ENCODE data around the gene TRAF3IP3. TPM values are rescaled to one million over a fixed set of nuclear protein-coding genes. Genes with fewer than 3 reads are reported as not detected.

The TRAF3IP3 gene
- total and polyA plus RNA-seq, 2 donors (not counting 1 experiment from before 2014, with no cell fraction given): not detected

- Histone ChIP-seq H3K4me2 (ENCODE audit: extremely low read depth, insufficient read depth, low read length) (no peak overlapping the region), H3K9ac (ENCODE audit: insufficient read depth, low read length) (no peak overlapping the region), H2AFZ (ENCODE audit: low read length) (no peak overlapping the region), H3K79me2 (ENCODE audit: control insufficient read depth, insufficient read depth, low read length) (no peaks in the 10 kb centered on the region), H3K9me3 (ENCODE audit: control insufficient read depth, insufficient read depth, low read depth, low read length) (no peaks in the 10 kb centered on the region), H3K4me1 (ENCODE audit: control insufficient read depth, extremely low read depth, insufficient read depth, low read length) (peaks cover 17% of the 10 kb centered on the region), H3K27ac (ENCODE audit: insufficient read depth, low read length) (no peak overlapping the region), H3K4me3 (replicated peaks in 1 of 4; ENCODE audit: control extremely low read depth in 1 of 4, insufficient read depth in 1 of 4, low read depth in 3 of 4, low read length in 4 of 4) (no peak overlapping the region), H3K27me3 (ENCODE audit: control insufficient read depth, insufficient read depth, low read length) (no peaks in the 10 kb centered on the region), H3K36me3 (ENCODE audit: control insufficient read depth, insufficient read depth, low read length) (no peaks in the 10 kb centered on the region), H4K20me1 (ENCODE audit: control insufficient read depth, extremely low read depth, insufficient read depth, low read length) (no peaks in the 10 kb centered on the region)
- no peak for TF ChIP-seq EZH2 (IDR thresholded peaks at IDR 0.05; ENCODE audit: low read length, missing control alignments)
- TF ChIP-seq, protein P1, sequence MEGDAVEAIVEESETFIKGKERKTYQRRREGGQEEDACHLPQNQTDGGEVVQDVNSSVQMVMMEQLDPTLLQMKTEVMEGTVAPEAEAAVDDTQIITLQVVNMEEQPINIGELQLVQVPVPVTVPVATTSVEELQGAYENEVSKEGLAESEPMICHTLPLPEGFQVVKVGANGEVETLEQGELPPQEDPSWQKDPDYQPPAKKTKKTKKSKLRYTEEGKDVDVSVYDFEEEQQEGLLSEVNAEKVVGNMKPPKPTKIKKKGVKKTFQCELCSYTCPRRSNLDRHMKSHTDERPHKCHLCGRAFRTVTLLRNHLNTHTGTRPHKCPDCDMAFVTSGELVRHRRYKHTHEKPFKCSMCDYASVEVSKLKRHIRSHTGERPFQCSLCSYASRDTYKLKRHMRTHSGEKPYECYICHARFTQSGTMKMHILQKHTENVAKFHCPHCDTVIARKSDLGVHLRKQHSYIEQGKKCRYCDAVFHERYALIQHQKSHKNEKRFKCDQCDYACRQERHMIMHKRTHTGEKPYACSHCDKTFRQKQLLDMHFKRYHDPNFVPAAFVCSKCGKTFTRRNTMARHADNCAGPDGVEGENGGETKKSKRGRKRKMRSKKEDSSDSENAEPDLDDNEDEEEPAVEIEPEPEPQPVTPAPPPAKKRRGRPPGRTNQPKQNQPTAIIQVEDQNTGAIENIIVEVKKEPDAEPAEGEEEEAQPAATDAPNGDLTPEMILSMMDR (conservative IDR thresholded peaks at IDR 0.05 in 1 of 2, IDR thresholded peaks at IDR 0.05 in 1 of 2; ENCODE audit: low read depth in 1 of 2, low read length in 2 of 2): no peak
- DNase-seq (ENCODE audit: low read depth in 2 of 2): no peak
These were observed 10.2 kb downstream of the TRAF3IP3 start for GRCh38 chr1:209766051-209766450.

- no peaks in the 10 kb centered on the region for H3K27me3 ChIP-seq (ENCODE audit: control insufficient read depth, insufficient read depth, low read length)
- H2AFZ ChIP-seq (ENCODE audit: low read length): no peak overlapping the region
- H3K36me3 ChIP-seq (ENCODE audit: control insufficient read depth, insufficient read depth, low read length): no peaks in the 10 kb centered on the region
- peaks cover 17% of the 10 kb centered on the region for H3K4me1 ChIP-seq (ENCODE audit: control insufficient read depth, extremely low read depth, insufficient read depth, low read length)
- DNase-seq (ENCODE audit: low read depth in 2 of 2): no peak
- no peaks in the 10 kb centered on the region for H3K9me3 ChIP-seq (ENCODE audit: control insufficient read depth, insufficient read depth, low read depth, low read length)
- no peak overlapping the region for H3K4me2 ChIP-seq (ENCODE audit: extremely low read depth, insufficient read depth, low read length)
- H4K20me1 ChIP-seq (ENCODE audit: control insufficient read depth, extremely low read depth, insufficient read depth, low read length): no peaks in the 10 kb centered on the region
- no peak for TF ChIP-seq EZH2 (IDR thresholded peaks at IDR 0.05; ENCODE audit: low read length, missing control alignments)
- TF ChIP-seq, protein P1 (conservative IDR thresholded peaks at IDR 0.05 in 1 of 2, IDR thresholded peaks at IDR 0.05 in 1 of 2; ENCODE audit: low read depth in 1 of 2, low read length in 2 of 2): no peak
- no peaks in the 10 kb centered on the region for H3K79me2 ChIP-seq (ENCODE audit: control insufficient read depth, insufficient read depth, low read length)
- H3K27ac ChIP-seq (ENCODE audit: insufficient read depth, low read length): no peak overlapping the region
- no peak overlapping the region for H3K4me3 ChIP-seq (replicated peaks in 1 of 4; ENCODE audit: control extremely low read depth in 1 of 4, insufficient read depth in 1 of 4, low read depth in 3 of 4, low read length in 4 of 4)
- H3K9ac ChIP-seq (ENCODE audit: insufficient read depth, low read length): no peak overlapping the region
These were observed 11.2 kb downstream of the TRAF3IP3 start for GRCh38 chr1:209767096-209767495.

DNA sequence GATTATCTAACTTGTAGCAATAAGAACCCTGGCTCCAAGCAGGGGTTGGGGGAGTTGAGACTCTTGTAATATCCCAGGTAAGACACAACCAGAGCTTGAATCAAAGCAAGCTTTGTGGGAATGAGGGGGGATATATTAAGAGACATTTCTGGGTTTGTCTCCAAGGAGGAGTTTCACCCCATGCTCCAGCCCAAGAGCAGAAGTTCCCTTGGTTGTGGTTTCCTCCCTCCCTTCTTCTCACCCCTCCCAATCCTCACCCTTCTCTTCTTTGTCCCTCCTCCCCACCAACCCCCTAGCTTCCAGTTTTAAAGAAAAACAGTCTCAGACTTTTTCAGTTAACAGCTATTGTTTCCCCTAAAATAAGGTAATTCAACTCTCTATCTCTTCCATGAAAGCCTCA is 11.9 kb downstream of the TRAF3IP3 start:
- H3K79me2 ChIP-seq (ENCODE audit: control insufficient read depth, insufficient read depth, low read length): no peaks in the 10 kb centered on the region
- peaks cover 17% of the 10 kb centered on the region for H3K4me1 ChIP-seq (ENCODE audit: control insufficient read depth, extremely low read depth, insufficient read depth, low read length)
- no peaks in the 10 kb centered on the region for H3K9me3 ChIP-seq (ENCODE audit: control insufficient read depth, insufficient read depth, low read depth, low read length)
- H3K36me3 ChIP-seq (ENCODE audit: control insufficient read depth, insufficient read depth, low read length): no peaks in the 10 kb centered on the region
- no peak overlapping the region for H2AFZ ChIP-seq (ENCODE audit: low read length)
- H3K9ac ChIP-seq (ENCODE audit: insufficient read depth, low read length): no peak overlapping the region
- H3K4me2 ChIP-seq (ENCODE audit: extremely low read depth, insufficient read depth, low read length): no peak overlapping the region
- no peak overlapping the region for H3K27ac ChIP-seq (ENCODE audit: insufficient read depth, low read length)
- no peaks in the 10 kb centered on the region for H4K20me1 ChIP-seq (ENCODE audit: control insufficient read depth, extremely low read depth, insufficient read depth, low read length)
- TF ChIP-seq, protein P1 (conservative IDR thresholded peaks at IDR 0.05 in 1 of 2, IDR thresholded peaks at IDR 0.05 in 1 of 2; ENCODE audit: low read depth in 1 of 2, low read length in 2 of 2): no peak
- TF ChIP-seq EZH2 (IDR thresholded peaks at IDR 0.05; ENCODE audit: low read length, missing control alignments): no peak
- no peaks in the 10 kb centered on the region for H3K27me3 ChIP-seq (ENCODE audit: control insufficient read depth, insufficient read depth, low read length)
- no peak overlapping the region for H3K4me3 ChIP-seq (replicated peaks in 1 of 4; ENCODE audit: control extremely low read depth in 1 of 4, insufficient read depth in 1 of 4, low read depth in 3 of 4, low read length in 4 of 4)
- DNase-seq (ENCODE audit: low read depth in 2 of 2): no peak

Measured in fibroblast of lung (primary cell).